Urothelium cell line (cell line): Measurements from ENCODE around the gene RSRC1.
"Not testable (repeated sequence)": the region's sequence is repeated elsewhere in the genome, so short reads cannot be mapped to it uniquely, and the experiment has no call there.

ENCODE experiments used
- DNase-seq: peaks from one replicate; pipeline ENCODE4 v3.0.0; 2011; ENCODE audit warnings: low spot score, mixed read lengths
- FAIRE-seq: peaks from 2 replicates; lab custom pipeline; 2011; peaks lifted over from hg19 to GRCh38; lab: Jason Lieb, UNC

The RSRC1 gene

GRCh38 chr3:158220575-158220974 lies 110.7 kb downstream of the RSRC1 start:
- DNase-seq (no peak), FAIRE-seq (no peak)

- DNase-seq: no peak
- no peak for FAIRE-seq
Measured at GRCh38 chr3:158221426-158221825, 111.5 kb downstream of the RSRC1 start.

GRCh38 chr3:158226429-158226828 lies 116.5 kb downstream of the RSRC1 start:
- DNase-seq (no peak), FAIRE-seq (no peak)

DNA sequence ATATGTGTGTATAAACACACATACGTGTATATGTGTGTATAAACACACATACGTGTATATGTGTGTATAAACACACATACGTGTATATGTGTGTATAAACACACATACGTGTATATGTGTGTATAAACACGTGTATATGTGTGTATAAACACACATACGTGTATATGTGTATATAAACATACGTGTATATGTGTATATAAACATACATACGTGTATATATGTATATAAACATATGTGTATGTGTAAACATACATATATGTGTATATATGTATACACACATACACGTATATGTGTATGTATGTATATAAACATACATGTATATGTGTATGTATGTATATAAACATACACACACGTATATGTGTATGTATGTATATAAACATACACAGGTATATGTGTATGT lies 119.1 kb downstream of the RSRC1 start:
- not testable (repeated sequence) for DNase-seq, FAIRE-seq

DNA sequence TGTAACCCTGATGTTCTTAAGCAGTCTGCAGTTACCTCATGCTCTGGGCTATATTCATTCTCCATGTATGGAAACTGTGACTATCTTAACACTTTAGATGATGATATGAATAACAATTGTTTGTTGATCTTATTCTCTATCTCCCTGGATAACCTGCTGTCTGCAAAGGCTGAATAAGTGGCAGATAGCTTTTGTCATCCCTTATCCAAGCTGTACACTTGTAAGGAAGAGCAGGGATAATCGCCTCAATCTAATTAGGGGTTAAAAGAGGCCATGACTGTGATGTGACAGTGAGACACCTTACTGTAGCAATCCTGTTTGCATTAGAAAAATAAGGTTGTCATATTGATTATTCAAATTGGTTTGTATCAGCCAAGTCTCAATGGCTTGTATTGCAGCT lies 123.9 kb downstream of the RSRC1 start:
- DNase-seq: no peak
- FAIRE-seq: no peak

- no peak for DNase-seq
- FAIRE-seq: no peak
Measured at GRCh38 chr3:158244274-158244673, 134.4 kb downstream of the RSRC1 start.

DNA sequence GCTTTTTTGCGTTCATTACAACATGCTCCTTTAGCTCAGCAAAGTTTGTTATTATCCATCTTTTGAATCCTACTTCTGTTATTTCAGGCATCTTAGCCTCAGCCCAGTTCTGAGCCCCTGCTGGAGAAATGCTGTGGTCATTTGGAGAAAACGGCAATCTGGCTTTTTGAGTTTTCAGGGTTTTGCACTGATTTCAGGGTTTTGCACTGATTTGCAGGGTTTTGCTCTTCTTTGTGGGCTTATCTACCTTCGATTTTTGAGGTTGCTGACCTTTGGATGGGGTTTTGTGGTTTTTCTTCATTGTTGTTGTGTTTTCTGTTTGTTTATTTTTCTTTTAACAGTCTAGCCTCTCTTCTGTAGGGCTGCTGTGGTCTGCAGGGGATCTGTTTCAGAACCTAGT lies 137.4 kb downstream of the RSRC1 start:
- FAIRE-seq (no peak), DNase-seq (no peak)

- FAIRE-seq: no peak
- no peak for DNase-seq
Measured at GRCh38 chr3:158248261-158248660, 138.4 kb downstream of the RSRC1 start.

- FAIRE-seq: no peak
- DNase-seq: no peak
Measured at GRCh38 chr3:158249183-158249582, 139.3 kb downstream of the RSRC1 start.

DNA sequence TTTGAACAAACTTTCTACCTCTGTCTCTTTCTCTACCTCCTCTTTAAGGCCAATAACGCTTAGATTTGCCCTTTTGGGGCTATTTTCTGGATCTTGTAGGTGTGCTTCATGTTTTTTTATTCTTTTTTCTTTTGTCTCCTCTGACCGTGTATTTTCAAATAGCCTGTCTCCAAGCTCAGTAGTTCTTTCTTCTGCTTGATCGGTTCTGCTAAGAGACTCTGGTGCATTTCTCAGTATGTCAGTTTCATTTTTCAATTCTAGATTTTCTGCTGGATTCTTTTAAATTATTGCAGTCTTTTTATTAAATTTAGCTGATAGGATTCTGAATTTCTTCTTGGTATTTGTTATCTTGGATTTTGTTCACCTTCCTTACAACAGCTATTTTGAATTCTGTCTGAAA lies 148.7 kb downstream of the RSRC1 start:
- DNase-seq (no peak), FAIRE-seq (no peak)

GRCh38 chr3:158260392-158260791 lies 150.5 kb downstream of the RSRC1 start:
- no peak for DNase-seq
- FAIRE-seq: no peak

GRCh38 chr3:158261371-158261991 lies 151.6 kb downstream of the RSRC1 start:
- DNase-seq (no peak), FAIRE-seq (no peak)

DNA sequence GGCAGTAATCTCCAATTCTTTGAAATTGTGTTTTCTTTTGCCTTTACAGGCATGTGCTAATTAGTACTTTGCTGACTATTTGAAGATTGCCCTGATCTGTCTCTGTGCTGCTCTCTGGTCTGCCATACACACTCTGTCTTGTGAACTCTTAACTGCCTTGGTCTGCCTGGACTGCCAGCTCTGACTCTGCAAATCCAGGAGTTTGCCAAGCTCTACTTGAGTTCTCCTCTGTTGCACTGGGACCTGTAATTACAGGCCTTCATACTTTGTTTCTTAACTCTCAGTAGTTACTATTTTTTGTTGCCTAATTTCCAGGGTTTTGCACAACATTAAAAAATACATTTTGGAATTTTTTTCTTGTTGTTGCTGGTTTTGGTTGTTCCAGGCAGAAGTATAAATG lies 155.0 kb downstream of the RSRC1 start:
- FAIRE-seq: no peak
- no peak for DNase-seq

DNA sequence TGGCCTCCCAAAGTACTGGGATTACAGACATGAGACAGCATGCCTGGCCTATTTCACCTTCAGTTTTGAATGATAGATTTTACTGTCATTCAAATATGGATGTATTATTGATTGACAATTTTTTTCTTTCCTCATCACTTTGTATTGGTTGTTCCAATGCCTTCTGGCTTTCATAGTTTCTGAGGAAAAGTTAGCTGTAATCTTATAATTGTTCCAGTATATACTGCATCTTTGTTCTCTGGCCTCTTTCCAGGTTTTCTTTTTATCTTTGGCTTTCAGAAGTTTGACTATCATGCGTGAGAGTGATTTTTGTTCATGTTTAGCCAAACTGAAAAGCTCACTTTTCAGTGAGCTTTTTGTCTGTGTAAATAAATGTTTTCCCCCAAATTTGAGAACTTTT lies 157.1 kb downstream of the RSRC1 start:
- FAIRE-seq: no peak
- no peak for DNase-seq

DNA sequence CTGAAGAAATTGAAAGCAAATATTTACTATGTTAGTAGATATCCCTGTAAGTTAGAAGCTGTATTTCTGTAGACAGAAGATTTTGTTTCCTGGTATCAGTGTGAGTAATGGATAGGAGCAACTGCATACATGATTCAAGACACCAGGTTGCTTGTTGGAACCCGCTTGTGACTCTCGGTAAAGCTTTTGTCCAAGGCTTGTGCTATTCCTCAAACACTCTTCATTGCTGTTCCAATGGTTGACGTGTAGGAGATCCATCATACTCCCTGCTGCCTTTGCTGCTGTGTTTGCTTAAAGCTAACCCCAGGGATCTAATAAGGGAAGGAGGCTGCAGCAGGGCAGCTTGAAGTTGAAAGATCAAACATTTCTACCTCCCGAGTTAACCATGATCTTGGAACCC lies 160.1 kb downstream of the RSRC1 start:
- FAIRE-seq (no peak), DNase-seq (no peak)

GRCh38 chr3:158272081-158272480 lies 162.2 kb downstream of the RSRC1 start:
- FAIRE-seq (no peak), DNase-seq (no peak)

DNA sequence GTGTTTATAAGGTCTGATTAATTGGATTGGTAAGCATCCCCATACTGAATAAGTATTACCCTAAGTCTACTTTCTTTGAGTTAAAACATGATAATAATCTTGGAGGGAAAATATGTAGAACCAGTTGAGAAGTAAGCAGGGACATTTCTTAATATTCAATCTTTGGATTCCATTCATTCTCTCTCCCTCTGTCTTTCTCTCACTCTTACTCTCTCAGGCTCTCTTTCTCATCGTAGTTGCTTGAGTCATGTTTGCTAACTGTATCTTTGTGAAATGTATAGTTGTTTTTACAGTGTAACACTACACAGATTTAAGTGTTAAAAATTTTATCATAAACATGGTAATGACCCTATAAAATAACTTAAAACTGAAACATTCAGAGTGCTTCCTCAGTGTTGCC lies 163.8 kb downstream of the RSRC1 start:
- FAIRE-seq (no peak), DNase-seq (no peak)

DNA sequence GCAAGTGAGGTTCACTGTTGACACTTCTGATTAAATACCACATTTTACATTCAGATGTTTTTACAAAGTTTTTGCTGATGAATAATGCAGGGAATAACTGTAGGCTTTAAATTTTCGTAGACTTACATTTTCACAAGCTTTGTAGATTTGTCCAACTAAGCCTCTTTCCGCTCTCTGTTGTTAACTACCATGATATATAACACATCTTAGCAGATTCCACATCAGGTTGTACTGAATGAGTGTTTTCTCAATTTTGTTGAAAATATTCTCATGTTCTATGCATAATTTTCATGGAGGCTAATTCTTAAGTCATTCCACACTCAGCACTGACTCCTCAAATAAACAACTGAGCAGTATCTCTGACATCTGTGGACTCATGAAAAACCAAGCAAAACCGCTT lies 168.3 kb downstream of the RSRC1 start:
- no peak for FAIRE-seq
- no peak for DNase-seq

DNA sequence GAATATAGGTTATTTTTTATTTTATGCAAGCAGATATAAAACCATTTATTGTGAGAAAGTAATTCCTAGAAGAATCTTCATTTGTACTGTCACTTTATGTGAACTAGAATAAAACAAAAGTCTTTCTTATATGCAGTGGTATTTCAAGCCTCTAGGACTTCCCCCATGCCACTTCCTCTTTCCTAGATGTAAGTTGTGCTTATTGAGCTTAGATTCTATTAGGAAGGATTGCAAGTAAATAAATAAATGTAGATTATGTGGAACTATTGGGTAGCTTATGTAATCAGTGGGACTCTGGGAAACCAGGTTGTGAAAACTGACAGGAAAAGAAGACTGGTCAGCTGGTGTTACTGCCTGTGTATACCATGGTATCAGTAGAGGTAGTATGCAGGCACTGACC lies 169.7 kb downstream of the RSRC1 start:
- FAIRE-seq: no peak
- no peak for DNase-seq

GRCh38 chr3:158295771-158296170 lies 185.9 kb downstream of the RSRC1 start:
- FAIRE-seq: no peak
- DNase-seq: no peak

DNA sequence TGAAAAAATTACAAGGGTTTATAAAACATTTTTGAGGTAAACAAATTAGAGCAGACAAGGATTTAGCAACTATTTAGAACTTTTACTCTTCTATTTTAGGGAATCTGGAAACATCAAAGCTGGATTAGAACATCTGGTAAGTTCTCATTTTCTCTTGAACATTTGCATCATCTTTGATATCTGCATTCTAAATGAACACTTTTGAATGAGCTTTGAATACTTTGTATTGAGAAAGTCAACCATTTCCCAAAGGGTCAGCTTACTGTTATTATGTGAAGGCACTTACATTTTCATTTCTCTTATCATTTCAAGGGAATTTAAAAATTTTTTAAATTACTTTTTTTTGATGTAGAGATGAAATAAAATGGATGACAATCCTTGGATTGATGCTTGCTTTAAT lies 188.1 kb downstream of the RSRC1 start:
- FAIRE-seq (no peak), DNase-seq (no peak)

GRCh38 chr3:158308236-158308928 lies 198.5 kb downstream of the RSRC1 start:
- FAIRE-seq (no peak), DNase-seq (no peak)
